SJCRH30 (cell line): ENCODE data around the gene CYP4F2. TPM values are rescaled to one million over a fixed set of nuclear protein-coding genes. Genes with fewer than 3 reads are reported as not detected.

Experiments used
- DNase-seq, 2 experiments: peaks; one replicate each; pipeline ENCODE4 v3.0.0-alpha.2; 2015 to 2020
- H3K27ac ChIP-seq: fragments of 250-450 bp; sonication (Bioruptor Pico); 2 replicates; pipeline ENCODE4 v1.5.1; 2020; ENCODE audit warnings: mild to moderate bottlenecking, moderate library complexity
- H3K27me3 ChIP-seq: fragments of 250-450 bp; sonication (Bioruptor Pico); 2 replicates; pipeline ENCODE4 v1.5.1; 2020; ENCODE audit warnings: mild to moderate bottlenecking, moderate library complexity
- H3K36me3 ChIP-seq: fragments of 250-450 bp; sonication (Bioruptor Pico); 2 replicates; pipeline ENCODE4 v1.5.1; 2020; ENCODE audit warnings: mild to moderate bottlenecking, moderate library complexity
- H3K4me1 ChIP-seq: fragments of 250-450 bp; sonication (Bioruptor Pico); 2 replicates; pipeline ENCODE4 v1.5.1; 2020; ENCODE audit warnings: mild to moderate bottlenecking, moderate library complexity
- H3K4me3 ChIP-seq: fragments of 250-450 bp; sonication (Bioruptor Pico); 2 replicates; pipeline ENCODE4 v1.5.1; 2020; ENCODE audit warnings: mild to moderate bottlenecking, moderate library complexity
- H3K9me3 ChIP-seq: fragments of 250-450 bp; sonication (Bioruptor Pico); replicated peaks from 2 replicates; pipeline ENCODE4 v1.5.1; 2020; ENCODE audit warnings: mild to moderate bottlenecking, moderate library complexity
- total RNA-seq: library from RNA; depleted of rRNA; stranded (reverse); fragments of >200 nt; shearing (Covaris generic); gene quantifications from 2 replicates; pipeline ENCODE4 v1.2.3, GENCODE V29; 2014; rRNA removed

Gene CYP4F2
- total RNA-seq, 1 experiment from 2014 or later, result not detected

DNA sequence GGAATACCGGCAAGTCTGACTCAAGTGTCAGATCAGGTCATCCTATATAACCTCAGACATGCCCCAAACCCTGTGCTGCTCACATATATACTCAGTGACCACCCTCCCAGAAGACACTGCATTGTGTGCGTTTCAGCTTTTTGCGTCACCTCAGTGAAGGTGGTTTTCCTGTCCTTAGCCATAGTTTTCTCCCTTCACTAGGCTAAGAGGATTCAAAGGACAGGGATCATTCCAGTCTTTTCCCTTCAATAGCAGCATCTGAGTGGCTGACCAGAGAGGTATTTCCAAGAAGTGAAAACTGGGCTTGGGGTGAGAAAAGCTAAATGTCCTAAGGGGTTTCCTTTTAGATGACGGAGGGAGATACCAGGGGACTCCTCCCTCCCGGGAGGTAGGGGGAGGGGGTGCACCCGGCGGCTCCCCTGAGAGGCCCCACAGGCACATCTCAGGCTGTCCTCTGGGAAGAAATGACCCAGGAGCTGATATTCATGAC is 69.7 kb downstream of the CYP4F2 start:
- Histone ChIP-seq H3K4me1 (no peaks in the 10 kb centered on the region), H3K27me3 (no peaks in the 10 kb centered on the region; the same call in 1 of the 2 replicates), H3K9me3 (no peaks in the 10 kb centered on the region), H3K36me3 (no peaks in the 10 kb centered on the region), H3K27ac (no peak overlapping the region), H3K4me3 (no peak overlapping the region)
- no peak for DNase-seq

Other genes with a start within 250 kb of the CYP4F2 start
- not detected in 2 replicates for gene CYP4F12, start 225.0 kb downstream of the CYP4F2 start, total RNA-seq
- not detected in 2 replicates for gene OR10H2, start 170.1 kb downstream of the CYP4F2 start, total RNA-seq
- gene OR10H3, start 160.1 kb downstream of the CYP4F2 start, total RNA-seq, result not detected in 2 replicates
- not detected in 2 replicates for gene OR10H5, start 110.4 kb downstream of the CYP4F2 start, total RNA-seq
- not detected in 2 replicates for gene OR10H1, start 82.4 kb downstream of the CYP4F2 start, total RNA-seq
- 0.13 TPM in 1 of 2 replicates, not detected in the other for gene CYP4F11, start 36.5 kb upstream of the CYP4F2 start, total RNA-seq
- not detected in 2 replicates for gene OR10H4, start 50.9 kb upstream of the CYP4F2 start, total RNA-seq
- gene TPM4, start 178.4 kb upstream of the CYP4F2 start, total RNA-seq, result 408 and 419 TPM in 2 replicates
- 102 and 104 TPM in 2 replicates for gene RAB8A, start 213.8 kb upstream of the CYP4F2 start, total RNA-seq
- 0.23 and 0.42 TPM in 2 replicates for gene HSH2D, start 245.6 kb upstream of the CYP4F2 start, total RNA-seq